Esophagus mucosa (tissue), 1 donor: ENCODE data around the gene DYNC1H1. TPM values are rescaled to one million over a fixed set of nuclear protein-coding genes. Genes with fewer than 3 reads are reported as not detected.
A peak's percentile ranks its signal among the peaks of the same experiment; 100 is the strongest.

Experiments
- ATAC-seq: fragments of 200-7000 bp; cut with Tn5 transposase; one replicate; pipeline ENCODE4 v1.9.1; 2020
- total RNA-seq: library from RNA; stranded (reverse); gene quantifications from one replicate; pipeline ENCODE4 v1.2.4, GENCODE V29; 2023
- donor health status: DM: yes; HTN: yes; CAD: no.

Gene DYNC1H1
- total RNA-seq, 1 donor from 2014 or later: 250 TPM

DNA sequence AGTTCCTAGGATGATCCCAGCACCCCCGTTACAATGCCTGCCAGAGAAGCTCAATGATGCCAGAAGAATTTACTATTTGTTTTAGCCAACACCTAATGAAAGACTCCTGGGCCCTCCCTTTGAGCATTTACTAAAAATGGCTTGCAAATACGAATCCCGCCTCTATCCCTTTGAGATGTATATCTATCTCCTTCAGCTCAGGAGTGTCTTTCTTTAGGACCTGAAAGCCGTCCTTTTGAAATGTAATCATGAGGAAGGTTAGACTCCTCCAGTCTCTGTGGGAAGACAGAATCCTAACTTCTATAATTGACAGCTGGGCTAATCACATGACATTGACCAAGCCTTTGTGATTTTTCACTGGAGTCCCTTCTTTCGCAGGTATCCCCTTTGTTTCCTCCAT is 19.2 kb upstream of the DYNC1H1 start:
- no peak for ATAC-seq

DNA sequence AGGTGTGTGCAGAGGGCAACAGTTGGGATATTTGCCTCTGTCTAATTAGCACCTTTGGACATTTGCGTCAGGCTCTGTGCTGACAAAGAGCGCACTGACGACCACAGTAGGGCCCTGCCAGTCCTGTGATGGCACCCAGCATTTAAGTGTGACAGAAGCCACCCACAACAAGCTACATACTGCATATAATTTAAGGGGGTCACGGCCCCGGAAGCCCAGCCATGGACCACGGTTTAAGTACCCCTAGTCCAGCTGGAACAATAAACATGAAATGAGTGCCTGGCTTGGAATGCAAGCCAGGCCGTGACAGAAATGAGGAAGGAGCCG is 16.8 kb upstream of the DYNC1H1 start:
- peak; percentile 4 for ATAC-seq

DNA sequence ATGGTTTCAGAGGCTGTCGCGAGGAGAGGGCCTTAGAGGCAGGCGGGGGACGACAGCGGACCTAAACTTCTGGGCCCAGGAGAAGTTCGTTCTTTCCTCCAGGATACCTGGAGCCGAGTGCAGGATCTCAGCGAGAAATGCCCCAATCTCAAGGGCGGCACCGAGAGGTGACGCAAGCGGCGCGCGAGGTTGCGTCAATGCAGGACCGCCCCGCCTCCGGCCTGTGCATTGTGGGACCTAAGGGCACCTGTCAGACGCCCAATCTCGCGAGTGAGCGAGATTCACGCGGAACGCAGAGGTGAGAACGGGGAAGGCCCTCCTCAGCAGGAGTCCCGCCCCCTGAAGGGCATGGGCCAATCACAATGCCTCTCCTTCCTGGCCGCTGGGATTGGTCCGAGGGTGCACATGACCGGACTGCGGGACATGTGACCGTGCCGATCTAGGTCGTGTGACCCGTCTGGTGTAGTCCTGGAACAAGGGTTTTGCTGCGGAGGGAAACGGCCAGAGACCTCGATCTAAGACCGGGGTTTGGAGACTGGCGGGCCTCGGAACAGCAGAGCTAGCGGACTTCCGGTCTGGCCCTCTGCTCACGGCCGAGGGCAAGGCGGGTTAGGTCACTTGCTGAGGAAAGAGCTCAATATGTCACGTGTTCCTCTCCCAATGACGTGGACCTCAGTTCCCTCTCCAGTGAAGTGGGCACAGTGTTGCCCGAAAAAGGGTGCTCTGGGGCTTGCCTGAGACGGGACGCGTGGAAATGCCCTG is 16.3 kb upstream of the DYNC1H1 start:
- peak; percentile 99 for ATAC-seq

DNA sequence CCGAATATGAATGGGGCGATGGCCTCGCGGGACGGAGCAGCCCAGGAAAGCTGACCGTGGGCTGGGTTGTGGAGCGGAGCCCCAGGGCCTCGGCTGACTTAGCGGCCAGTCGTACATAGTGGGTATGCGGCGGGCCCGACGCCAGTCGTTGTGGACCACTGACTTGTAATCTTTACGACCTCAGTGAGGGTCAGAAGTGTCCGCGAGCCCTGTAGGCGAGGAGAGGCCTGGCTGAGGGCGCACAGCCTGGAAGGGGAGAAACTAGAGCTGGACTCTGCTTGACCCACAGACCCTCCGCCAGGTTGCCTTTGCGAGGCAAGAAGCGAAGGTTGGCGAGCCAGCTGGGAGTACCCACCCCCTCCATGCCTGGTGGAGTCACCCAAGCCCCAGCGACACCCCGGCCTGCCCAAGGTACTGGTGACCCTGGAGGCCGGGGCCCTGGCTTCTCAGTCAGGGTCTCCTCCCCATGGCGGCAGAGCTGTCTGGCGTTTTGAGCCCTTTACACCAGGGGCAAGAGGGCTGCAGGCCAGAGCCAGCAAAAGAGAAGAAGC is 15.6 kb upstream of the DYNC1H1 start:
- peak; percentile 0 for ATAC-seq

DNA sequence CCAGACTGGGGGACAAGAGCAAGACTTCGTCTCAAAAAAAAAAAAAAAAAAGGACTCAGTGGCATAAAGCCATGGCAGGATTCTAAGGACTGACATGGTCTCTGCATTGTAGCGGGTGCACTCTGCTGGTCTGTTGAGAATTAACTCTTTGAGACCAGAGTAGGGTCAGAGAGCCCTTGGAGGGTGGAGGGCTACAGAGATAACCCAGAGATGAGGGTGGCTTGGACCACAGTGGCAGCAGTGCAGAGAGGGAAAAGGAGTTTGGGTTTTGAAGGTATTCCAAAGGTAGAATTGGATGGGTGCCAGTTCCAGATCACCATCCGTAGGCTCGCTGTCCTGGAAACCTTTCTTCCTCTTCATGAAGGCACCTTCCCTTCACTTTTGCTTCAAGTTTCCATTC is 14.3 kb upstream of the DYNC1H1 start:
- no peak for ATAC-seq

DNA sequence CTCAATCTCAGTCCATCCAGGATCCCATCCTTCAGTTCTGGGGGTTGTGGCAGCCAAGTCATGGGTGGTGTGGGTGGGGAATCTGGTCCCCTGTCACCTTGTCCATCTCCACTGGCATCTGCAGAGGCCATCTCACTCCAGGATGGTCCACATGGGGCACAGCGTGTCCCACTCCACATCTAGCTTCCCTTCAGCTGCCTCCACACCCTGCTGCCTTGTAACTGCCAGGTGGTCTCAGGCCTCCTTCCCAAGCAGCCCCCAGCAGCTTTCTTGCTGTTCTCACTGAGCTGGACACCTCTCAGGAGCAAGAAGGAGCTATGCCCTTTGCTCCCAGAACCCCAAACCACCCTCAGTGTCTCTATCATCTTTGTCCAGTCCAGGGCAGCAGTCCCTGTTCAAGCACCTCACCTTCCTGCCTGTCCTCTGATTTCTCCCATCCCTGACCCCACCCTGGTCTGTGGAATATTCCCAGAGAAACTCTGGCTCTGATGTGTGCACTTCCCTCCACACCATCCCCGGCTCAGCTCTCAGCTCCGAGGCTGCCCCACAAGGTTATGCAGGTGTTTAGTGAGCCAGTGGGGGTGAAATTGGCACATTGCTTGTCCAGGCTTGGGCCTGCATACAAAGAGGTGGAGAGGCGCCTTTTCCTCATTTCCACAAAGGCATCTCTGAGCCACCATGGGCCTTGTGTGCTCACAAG is 13.7 kb upstream of the DYNC1H1 start:
- no peak for ATAC-seq

DNA sequence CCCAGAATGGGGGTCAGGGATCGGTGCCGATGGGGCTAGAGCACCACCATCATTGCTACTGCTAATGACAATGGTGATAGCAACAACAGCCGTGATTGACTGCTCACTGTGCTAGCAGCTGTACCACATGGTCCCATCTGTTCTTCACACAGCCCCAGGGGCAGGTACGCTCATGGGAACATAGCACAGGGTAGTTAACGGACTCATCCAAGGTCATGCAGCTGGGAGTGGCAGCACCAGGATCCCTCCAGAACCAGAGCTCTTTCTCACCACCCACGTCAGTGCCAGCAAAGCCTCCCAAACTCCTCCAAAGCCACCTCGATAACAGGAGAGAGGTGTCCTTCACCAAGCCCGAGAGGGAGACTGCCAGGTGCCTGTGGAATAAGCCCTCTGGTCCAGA is 11.2 kb upstream of the DYNC1H1 start:
- ATAC-seq: no peak

DNA sequence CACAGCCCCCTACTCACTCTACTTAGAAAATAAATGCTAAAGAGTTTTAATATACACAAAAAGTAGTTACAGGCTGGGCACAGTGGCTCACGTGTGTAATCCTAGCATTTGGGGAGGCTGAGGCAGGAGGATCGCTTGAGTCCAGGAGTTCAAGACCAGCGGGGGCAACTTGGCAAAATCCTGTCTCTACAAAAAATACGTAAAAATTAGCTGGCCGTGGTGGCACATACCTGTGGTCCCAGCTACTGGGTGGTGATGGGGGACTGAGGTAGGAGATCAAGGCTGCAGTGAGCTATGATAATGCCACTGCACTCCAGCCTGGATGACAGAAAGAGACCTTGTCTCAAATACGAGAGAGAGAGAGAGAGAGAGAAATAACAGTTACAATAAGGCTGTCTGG is 9.9 kb upstream of the DYNC1H1 start:
- ATAC-seq: no peak

DNA sequence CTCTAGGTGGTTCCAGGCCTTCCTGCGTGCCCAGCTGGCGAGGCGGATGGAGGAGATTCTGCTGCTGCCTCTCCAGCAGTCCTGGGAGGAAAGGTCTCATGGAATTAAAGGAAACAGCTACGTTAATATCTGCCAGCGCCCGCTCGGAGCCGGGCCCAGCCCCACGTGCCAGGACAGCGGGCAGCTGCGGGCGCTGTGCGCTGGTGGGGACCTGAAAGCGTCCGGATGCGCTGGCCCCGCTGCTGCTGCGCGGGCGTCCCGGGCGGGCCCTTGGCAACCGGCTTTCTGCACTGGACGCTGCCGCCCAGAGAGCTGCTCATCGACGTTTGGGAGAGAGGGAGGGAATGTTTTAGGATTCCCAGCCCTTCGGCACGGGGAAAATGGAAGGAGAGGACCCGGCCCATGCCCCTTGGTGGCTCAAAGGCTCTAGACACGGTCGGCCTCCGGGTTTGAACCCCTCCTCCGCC is 8.6 kb upstream of the DYNC1H1 start:
- ATAC-seq: no peak

DNA sequence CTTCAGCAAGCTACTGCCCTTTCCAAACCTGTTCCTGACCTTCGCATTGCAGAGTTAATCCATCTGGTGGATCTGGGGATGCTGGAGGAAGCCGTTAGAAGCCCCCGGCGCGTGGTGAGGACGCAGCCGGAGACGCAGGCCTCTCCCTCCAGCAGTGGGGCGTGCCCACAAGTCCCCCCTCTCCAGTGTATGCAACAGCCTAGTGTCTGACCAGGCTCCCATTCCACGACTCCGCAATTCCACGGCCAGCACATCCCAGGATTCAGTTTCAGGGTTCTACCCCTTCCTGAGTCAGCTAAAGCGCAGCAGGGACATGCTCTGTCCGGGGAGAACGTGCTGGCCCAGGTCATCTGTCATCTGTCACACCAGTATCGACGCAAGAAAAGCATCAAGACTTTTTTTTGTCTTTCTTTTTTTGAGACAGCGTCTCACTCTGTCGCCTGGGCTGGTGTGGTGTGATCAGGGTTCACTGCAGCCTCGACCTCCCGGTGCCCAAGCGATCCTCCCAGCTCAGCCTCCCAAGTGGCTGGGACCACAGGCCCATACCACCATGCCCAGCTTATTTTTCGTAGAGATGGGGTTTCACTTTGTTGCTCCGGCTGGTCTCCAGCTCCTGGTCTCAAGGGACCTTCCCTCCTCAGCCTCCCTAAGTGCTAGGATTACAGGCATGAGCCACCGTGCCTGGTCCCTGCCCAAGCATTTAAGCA is 8.0 kb upstream of the DYNC1H1 start:
- no peak for ATAC-seq

DNA sequence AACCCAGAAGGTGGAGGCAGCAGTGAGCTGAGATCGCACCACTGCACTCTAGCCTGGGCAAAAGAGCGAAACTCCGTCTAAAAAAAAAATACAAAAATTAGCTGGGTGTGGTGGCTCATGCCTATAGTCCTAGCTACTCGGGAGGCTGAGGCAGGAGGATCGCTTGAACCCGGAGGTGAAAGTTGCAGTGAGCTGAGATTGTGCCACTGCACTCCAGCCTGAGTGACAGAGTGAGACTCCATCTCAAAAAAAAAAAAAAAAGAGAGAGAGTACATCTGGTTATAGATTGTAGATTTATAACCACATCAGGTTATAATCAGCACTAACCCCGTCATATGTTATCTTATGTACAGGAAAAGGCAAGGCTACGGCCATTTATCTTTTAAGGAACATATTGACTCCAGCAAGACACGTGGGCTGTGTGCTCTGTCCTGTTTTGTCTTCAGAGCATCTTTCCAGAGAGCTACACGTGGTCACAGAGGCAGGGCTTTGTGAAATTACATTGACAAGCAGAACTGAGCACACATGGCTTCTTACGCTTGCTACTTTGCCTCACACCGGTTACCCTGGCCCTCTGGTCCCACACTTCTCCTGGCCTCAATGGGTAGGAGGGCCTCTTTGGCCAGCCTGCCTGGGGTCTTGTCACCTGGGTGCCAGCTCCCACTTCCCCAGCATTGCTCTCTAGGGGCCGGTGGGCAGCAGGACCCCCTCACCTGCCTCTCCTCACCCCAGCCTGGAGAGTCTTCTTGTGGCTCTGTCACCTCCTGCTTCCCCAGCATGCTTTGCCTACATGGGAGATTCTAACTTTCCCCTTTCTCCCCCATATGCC is 6.8 kb upstream of the DYNC1H1 start:
- no peak for ATAC-seq

DNA sequence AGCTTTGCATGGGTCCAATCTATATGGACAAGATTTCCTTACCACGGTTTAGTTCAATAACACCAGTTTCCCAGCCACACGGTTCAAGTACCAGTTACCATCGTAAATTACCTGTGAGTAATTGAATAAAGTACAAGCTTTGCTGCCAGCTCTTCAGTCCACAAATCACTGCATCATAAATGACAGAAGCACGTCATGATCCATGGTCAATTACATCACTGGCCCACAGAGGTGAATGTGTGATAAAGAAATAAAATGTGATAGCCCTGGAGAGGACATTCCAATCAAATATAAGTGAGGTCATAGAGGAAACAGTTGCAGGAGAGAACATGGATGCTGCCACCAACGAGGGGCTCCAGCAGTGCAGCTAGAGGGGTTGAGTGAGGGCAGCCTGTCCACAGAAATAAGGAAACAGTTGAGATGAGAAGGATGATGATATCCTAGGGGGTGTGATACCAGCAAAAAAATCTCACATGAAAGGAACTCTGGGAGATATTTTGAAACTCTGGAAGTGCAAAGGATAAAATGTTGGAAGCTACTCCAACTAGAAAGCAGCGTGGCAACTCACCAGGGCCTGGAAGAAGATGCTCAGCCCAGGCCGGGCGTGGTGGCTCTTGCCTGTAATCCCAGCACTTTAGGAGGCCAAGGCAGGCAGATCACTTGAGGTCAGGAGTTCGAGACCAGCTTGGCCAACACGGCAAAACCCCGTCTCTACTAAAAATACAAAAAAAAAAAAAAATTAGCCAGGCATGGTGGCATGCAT is 5.8 kb upstream of the DYNC1H1 start:
- no peak for ATAC-seq

DNA sequence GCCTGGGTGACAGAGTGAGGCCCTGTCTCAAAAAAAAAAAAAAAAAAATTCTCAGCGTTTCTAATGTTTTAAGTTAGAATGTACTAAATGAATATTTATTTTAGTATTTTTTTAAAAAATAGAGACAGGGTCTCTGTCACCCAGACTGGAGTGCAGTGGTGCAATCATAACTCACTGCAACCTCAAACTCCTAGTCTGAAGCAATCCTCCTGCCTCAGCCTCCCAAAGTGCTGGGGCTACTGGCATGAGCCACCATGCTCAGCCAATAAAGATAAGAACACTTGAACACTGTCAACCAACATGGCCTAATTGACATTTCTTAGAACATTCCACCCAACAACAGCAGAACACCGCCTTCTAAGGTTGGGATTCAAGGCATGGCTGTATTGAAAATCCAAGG is 5.1 kb upstream of the DYNC1H1 start:
- ATAC-seq: no peak

DNA sequence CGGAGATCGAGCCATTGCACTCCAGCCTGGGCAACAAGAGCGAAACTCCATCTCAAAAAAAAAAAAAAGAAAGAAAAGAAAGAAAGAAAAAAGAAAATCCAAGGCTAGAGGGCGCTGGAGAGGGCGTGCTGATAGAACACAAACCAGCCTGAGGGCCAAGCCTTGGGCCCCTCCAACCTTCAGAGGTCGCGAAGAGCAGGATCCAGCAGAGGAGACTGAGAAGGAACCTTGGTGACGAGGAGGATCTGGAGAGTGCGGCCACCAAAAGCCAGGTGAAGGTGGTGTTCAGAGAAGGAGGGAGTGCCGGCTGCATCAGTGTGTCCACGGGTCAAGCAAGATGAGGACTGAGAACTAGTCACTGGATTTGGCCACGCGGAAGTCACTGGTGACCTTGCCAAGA is 4.1 kb upstream of the DYNC1H1 start:
- no peak for ATAC-seq

DNA sequence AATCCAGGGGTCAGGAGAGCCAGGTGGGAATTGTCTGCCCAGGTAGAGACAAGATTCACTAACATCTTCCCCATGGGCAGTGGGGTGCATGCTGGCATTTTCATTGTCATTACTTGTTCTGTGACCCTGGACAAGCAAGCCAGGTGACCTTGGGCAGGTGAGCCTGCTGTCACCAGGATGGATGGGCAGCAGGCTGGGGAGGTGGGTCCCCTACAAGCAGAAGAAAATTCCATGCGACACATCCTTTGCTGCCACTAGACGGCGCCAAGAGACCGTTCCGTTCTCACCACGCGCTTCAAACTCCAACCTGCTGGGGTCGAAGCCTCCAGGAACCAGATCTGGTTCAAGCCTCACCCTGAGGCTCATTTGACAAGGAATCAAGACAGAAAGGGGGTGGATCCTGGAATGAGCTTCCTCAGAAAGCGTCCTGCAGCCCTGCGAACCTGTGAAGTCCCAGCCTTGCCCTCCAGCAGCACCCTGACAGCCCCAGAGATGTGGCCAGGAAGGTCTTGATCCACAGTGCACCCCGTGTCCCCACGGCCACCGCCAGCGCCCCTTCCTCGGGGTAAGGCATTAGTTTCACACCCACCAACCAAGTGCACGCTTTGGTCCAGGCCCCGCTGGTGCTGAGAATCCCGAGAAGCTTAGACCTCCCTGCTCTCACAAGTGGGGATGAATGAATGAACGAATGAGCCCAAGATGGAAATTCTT is 3.2 kb upstream of the DYNC1H1 start:
- ATAC-seq: peak; percentile 25

DNA sequence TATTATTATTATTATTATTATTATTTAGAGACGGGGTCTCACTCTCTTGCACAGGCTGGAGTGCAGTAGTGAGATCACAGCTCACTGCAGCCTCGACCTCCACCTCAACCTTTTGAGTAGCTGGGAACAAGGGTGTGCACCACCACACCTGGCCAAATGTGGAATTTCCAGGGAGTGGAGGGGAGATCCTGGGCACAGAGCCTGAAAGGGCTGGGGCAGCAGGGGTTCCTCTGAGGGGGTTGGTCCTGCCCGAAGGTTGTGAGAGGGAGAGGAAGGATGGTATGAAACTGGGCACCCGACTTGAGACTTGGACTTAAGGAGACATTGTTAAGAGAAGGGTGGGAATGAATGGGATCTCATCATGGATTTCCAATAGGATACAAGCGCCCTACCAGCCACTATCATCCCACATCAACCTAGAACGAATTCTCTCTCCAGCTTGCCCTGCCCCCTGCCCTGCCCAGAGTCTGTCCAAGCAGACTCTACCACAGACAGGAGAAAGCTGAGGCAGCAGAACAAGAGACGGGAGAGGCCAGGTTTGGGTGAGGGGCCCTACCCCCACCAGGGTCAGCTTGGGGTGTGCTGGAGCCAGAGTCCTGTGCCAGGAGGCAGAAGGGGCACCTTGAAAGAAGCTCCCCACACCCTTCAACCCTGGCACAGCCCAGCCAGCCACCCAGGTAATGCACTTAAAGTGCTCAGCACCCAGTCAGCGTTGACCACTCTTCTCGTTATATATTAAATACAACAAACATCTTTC is 2.4 kb upstream of the DYNC1H1 start:
- ATAC-seq: no peak

DNA sequence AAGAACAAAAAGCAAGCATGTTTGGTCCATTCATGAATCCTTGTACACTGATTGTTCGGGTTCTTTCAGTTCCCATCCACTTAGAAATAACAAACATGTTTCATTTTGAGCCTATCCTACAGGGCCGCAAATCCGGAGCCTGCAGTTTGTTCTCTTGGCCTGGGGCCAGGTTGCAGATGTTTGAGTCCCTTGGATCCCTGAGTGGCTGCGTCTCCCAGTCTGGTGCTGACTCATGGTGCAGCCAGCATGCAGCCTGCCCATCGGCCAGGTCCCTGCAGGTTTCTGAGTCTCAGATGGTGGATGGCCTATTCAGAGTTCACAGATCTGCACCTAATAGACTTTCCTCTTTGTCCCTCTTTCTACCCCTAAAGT is 1.9 kb upstream of the DYNC1H1 start:
- ATAC-seq: no peak

DNA sequence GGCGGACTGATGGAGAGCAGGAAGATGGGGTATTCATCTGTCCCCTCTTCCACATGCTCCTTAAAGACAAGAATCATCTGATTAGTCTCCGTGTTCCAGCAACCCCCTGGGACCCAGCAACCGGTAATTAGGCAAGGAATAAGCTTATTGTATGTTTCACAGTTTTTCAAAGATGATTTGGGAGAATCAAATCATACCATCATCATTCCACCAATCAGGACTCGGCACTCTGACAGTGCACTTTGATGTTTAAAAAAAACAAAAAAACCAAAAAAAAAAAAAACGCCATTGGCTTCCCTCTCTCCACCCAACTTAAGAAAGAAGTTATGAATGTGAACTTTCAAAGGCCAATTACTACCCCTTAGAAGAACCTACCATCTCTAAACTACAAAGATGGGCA is 1.3 kb upstream of the DYNC1H1 start:
- ATAC-seq: no peak

DNA sequence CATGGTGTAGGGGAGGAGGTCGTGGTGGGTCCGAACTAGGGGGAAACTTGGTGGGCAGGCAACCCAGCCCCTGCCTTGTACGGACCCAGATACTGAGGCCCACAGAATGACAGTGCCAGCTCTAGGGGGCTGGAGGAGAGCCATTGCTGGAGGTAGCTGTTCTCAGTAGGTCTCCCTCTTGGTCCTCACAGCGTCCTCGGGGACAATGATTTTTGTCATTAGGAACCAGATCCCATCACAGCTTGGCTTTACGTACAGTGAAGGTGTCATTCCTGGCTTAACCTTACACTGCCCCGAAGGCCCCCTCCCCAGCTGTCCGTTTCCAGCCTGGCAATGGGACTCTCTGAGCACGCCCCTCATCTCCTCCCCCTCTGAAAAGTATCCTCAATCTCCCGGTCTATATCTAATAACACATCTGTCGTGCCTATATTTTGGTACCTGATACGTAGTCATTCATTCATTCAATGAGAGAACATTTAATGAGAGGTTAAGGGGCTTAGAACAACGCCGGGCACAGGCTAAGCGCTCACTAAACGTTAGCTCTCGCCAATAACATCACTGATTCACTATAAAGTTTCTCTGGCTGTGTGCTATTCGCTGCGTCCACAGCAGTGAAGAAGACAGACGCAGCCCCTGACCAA is 597 bp upstream of the DYNC1H1 start:
- no peak for ATAC-seq

DNA sequence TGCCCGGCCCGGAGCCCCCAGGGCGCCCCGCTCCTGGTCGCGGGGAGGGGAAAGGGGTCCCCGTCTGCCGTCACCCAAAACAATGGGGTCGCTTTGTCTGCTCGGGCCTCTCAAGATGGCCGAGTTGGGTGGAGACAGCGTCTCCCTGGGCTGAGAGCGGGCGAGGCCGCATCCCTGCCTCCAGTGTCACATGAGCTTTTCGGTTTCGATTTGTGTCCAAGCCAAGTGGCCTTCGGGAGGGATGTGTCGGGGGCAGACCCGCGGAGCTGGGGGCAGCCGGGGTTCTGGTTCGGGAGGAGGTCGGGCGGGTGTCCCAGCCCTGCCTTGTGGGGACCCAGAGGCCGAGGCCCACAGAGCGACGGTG is 790 bp downstream of the DYNC1H1 start:
- peak; percentile 50 for ATAC-seq
